ENCODE data around the gene EPHA6.
"Not testable (repeated sequence)": the region's sequence is repeated elsewhere in the genome, so short reads cannot be mapped to it uniquely, and the experiment has no call there.

The EPHA6 gene

DNA sequence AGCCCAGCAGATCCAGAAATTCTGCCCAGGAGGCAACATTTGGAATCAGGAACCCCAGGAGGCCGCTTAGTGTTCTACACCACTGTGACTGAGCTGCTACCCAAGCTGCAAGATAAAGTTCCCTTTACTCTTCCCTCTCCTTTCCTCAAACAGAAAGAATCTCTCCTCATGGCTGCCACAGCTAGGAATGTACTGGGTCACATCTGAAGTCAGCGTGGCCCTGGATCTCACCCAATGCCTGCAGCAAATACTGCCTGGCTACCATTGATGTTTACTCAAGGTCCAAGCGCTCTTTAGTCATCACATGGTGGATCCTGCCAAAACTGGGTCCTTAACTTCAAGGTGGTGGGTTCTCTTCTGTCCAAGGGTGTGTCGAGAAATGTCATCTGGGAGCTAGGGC lies 382.7 kb downstream of the EPHA6 start:
- no peak for DNase-seq

DNA sequence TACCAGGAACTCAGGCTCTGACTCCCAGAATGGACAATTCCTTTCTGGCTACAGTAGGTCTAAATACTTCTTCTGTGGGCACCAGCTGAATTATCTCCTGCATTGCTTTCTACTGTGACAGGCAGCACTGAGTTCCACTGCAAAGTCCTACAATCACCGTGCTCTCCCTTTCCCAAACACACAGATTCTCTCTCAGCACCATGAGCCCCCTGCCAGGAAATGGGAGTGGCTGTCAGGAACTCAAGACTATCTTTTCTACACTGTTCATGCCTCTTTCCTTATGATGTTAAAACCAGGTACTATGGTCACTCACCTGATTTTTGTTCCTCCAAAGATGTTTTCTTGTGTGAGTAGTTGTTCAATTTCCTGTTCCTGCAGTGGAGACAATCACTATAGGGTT lies 383.4 kb downstream of the EPHA6 start:
- no peak for DNase-seq

- no peak for DNase-seq
Measured at GRCh38 chr3:97200387-97200786, 386.0 kb downstream of the EPHA6 start.

- no peak for DNase-seq
Measured at GRCh38 chr3:97201814-97202213, 387.4 kb downstream of the EPHA6 start.

- no peak for DNase-seq
Measured at GRCh38 chr3:97228966-97229365, 414.6 kb downstream of the EPHA6 start.

GRCh38 chr3:97230486-97230885 lies 416.1 kb downstream of the EPHA6 start:
- no peak for DNase-seq

GRCh38 chr3:97232393-97233034 lies 418.1 kb downstream of the EPHA6 start:
- DNase-seq, result no peak

DNA sequence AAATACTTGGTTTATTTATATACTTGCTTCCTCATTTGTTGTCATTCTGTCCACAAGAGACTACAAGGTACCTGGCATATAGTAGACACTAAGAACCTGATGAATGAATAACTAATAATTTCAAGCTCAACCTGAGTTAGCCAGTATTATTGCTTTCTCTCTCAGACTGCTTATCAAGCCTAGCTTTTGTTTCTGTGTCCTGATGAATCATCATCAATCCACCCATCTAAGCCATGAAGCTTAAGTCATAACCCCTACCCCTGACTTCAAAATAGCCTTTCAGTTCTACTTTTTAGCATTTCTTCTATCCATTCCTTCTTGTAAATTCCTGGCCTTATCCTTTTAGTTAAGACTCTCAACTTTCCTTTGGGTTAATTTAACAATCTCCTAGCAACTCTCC lies 420.8 kb downstream of the EPHA6 start:
- no peak for DNase-seq

- no peak for DNase-seq
Measured at GRCh38 chr3:97235611-97236315, 421.4 kb downstream of the EPHA6 start.

DNA sequence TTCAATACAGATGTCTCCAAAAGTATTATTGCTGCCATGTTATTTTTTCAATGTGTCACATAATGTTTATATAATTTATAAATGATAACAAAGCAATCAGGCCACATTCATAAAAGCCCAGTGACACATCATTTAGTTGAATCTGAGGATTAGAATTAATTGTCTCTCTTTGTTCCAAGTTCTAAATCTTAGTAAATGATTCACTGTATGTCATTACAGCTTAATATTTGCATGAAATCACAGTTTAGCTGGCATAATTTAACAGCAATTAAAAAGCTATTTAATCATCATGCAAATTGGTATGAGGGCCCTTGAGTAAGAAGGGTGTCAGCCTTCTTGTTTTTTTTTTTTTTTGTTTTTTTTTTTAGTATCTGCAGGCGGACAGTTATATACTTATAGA lies 427.0 kb downstream of the EPHA6 start:
- DNase-seq, result no peak

DNA sequence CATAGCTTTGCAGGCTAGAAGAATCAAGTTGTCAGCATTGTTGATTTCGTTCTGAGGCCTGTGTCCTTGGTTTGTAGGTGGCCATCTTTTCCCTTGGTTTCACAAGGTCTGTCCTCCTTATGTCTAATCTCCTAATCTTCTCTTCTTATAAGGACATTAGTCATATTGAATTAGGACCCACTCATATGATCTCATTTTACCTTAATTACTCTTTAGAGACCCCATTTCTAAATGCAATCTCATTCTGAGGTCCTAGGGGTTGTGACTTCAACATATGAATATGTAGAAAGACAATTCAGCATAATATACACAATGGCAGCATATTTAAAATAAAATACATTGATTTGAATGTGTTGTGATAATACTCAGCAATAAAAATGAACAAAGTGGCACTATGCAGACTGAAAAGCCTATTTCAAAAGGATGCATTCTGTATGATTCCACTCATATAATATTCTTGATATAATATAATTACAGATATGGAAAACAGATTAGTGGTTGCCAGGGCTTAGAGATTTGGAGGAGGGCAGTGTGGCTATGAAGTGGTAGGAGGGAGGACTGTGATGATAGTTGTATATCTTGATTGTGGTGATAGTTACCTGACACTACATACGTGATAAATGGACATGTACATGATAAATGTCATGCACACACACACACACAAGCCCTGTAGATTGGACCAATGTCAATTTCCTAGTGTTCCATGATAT lies 431.0 kb downstream of the EPHA6 start:
- DNase-seq, result no peak

GRCh38 chr3:97256060-97256459 lies 441.7 kb downstream of the EPHA6 start:
- no peak for DNase-seq

DNA sequence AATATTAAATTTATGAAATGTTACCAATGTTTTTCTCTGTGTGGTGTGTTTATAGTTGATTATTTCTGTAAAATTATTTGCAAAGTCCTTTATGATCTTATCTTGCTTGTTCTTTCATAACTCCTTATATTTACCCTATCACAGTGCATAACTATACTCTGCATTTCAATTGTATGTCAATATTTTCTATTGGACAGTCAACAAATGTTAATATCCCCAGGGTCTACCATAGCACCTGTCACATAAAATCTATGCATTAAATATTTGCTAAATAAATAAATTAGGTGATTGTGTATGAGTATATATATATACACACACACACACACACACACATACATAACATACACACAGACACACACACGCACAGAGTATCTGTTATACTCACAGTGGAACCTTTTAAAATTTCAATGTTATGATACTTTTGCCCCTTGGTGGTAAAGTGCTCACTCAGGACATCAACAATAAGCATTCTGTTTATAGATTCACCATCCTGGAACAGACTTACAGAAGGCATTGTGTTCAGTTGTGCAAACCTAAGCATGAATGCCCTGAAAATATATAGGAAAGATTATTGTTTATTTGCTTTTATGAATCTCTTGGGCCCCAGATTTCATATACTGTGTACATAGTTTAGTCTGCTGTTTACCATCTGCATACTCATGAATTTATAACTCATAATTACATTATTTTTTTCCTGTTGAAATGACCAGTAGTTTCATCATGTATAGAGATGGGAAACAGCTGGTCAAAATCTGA lies 443.7 kb downstream of the EPHA6 start:
- DNase-seq, result no peak

DNA sequence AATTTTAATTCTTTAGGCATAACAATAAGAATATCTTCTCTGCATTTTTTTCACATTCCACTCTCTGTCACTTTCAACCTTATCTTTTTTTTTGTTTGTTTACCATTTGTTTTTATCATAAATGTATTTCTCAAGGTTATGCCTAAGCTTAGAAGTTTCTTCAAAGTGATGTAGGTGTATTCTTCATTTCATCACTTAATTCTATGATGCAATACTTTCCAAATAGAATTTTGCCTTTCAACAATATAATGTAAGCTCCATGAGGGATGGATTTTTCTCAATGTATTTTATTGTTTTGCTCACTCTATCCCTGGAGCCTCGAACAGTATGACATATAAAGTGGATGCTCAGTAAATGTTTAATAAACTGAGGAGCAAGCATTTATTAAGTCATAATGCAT lies 444.9 kb downstream of the EPHA6 start:
- no peak for DNase-seq

DNA sequence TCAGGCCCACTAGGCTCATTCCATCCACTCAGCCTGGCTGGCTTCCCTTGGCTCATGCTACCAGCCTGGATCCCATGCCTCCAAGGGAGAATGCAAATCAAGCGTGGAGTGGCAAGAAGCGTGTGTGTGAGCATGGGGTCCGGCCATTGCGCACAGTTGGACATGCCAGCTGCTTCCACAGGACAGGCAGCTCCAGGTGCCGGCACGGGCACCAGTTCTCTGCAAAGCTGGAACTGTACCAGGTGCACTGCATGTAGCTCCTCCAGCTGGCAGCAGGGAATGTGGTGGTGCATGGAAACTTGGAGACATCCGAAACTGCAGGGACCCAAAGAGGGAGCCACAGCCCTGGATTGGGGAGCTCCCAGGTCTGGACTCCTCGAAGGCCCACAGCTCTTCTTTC lies 449.8 kb downstream of the EPHA6 start:
- DNase-seq, result no peak

GRCh38 chr3:97265237-97266005 lies 451.0 kb downstream of the EPHA6 start:
- no peak for DNase-seq

DNA sequence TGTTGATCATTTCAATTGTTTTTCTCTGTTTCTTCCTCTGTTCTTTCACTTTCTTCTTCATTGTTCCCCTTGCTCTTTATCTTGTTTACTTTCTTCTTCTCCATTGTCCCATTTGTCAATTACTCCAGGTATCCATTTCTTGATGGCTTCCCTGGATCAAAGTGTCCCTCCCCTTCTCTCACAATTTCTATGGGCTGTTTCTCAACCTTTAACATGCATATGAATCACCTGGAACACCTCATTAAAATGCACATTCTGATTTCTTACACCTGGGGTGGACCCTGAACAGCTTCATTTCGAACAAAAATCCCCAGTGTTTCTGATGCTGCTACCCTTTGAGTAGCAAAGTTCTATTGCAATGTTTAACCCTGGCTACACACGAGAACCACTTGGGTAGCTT lies 454.8 kb downstream of the EPHA6 start:
- no peak for DNase-seq

DNA sequence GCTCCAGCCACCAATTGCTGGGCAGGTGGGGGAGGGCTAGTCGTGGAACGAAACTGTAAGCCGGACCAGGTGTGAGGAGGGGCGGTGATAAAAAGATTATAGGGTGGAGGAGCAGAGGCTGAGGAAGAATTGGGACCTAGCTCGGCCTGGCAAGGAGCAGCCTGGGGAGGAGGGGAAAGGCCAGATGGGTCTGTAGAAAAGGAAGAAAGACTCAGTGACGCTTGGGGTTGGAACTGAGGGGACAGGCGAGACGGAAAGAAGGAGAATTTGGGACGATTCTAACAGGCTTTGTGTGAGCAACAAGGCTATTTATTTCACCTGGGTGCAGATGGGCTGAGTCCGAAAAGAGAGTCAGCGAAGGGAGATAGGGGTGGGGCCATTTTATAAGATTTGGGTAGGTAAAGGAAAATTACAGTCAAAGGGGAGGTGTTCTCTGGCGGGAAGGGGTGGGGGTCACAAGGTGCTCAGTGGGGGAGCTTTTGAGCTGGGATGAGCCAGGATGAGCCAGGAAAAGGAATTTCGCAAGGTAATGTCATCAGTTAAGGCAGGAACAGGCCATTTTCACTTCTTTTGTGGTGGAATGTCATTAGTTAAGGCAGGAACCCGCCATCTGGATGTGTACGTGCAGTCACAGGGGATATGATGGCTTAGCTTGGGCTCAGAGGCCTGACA lies 462.6 kb downstream of the EPHA6 start:
- DNase-seq, result not testable (repeated sequence)

- no peak for DNase-seq
Measured at GRCh38 chr3:97277708-97278107, 463.3 kb downstream of the EPHA6 start.

DNA sequence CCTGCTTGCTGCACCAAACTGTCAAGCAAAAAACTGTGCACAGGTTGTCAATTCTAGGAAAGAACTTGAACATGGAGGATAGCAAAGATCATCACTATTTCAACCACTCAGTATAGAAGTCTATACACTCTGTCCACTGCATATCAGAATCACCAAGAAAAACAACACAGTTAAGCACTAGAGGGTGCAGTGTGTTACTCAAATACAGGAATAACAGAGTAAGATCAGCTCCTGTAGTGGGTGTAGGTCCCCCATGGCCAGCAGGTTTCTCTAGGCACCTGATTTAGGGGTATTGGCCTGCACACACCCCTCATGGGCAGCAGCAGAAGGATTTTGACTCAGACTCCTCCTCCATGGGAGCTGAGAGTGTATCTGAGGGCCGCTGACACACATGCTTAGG lies 464.1 kb downstream of the EPHA6 start:
- DNase-seq, result no peak

GRCh38 chr3:97291901-97292300 lies 477.5 kb downstream of the EPHA6 start:
- no peak for DNase-seq

- no peak for DNase-seq
Measured at GRCh38 chr3:97293596-97294131, 479.3 kb downstream of the EPHA6 start.

Data from activated CD4-positive, alpha-beta T cell treated with anti-CD3 and anti-CD28 coated beads for 48 hours (primary cell).